H1 (cell line): ENCODE measurements around the gene ANAPC13. TPM values are rescaled to one million over a fixed set of nuclear protein-coding genes. Genes with fewer than 3 reads are reported as not detected.

ENCODE experiments used
- CTCF ChIA-PET: fragments of 300-600 bp; sonication (Branson Sonifier 250); formaldehyde crosslinking; loops from one replicate; lab custom pipeline; 2021; ENCODE audit not compliant: partially characterized antibody; lab: Charles Lee
- POLR2A ChIA-PET: fragments of 300-600 bp; sonication (Branson Sonifier 250); formaldehyde crosslinking; loops from one replicate; lab custom pipeline; 2021; ENCODE audit warnings: inconsistent platforms; ENCODE audit not compliant: partially characterized antibody; lab: Charles Lee
- DNase-seq, 2 experiments: peaks; one replicate each; pipeline versions ENCODE4 v3.0.0 to v3.0.0-alpha.2; 2010 to 2022; ENCODE audit warnings: low spot score in 2 of 2, low read depth in 1 of 2, mixed read lengths in 1 of 2
- FAIRE-seq: peaks from 2 replicates; lab custom pipeline; 2011; peaks lifted over from hg19 to GRCh38; lab: Jason Lieb, UNC
- H2AFZ ChIP-seq: 2 replicates; pipeline ENCODE4 v1.8.1; 2012; ENCODE audit warnings: low read length, inconsistent platforms
- H2AK5ac ChIP-seq: 2 replicates; pipeline ENCODE4 v1.6.1; 2013; ENCODE audit warnings: low read depth, low read length
- H2BK120ac ChIP-seq: replicated peaks from 2 replicates; pipeline ENCODE3; 2013; ENCODE audit warnings: low read depth, low read length, inconsistent platforms
- H2BK12ac ChIP-seq: 2 replicates; pipeline ENCODE4 v1.6.1; 2013; ENCODE audit warnings: low read depth, low read length
- H2BK15ac ChIP-seq: 2 replicates; pipeline ENCODE4 v1.6.1; 2013; ENCODE audit warnings: low read length
- H2BK20ac ChIP-seq: 2 replicates; pipeline ENCODE4 v1.6.1; 2013; ENCODE audit warnings: low read length
- H2BK5ac ChIP-seq: 2 replicates; pipeline ENCODE4 v1.6.1; 2013; ENCODE audit warnings: low read depth, low read length
- H3K14ac ChIP-seq: 2 replicates; pipeline ENCODE4 v1.6.1; 2013; ENCODE audit warnings: inconsistent platforms; ENCODE audit not compliant: insufficient read length
- H3K18ac ChIP-seq: 2 replicates; pipeline ENCODE4 v1.6.1; 2013; ENCODE audit warnings: low read length; ENCODE audit errors: extremely low read depth
- H3K23ac ChIP-seq: 2 replicates; pipeline ENCODE4 v1.6.1; 2013; ENCODE audit warnings: inconsistent platforms; ENCODE audit not compliant: insufficient read length
- H3K23me2 ChIP-seq: 2 replicates; pipeline ENCODE4 v1.6.1; 2013; ENCODE audit warnings: low read depth, low read length
- H3K27ac ChIP-seq: 2 replicates; pipeline ENCODE4 v1.6.1; 2011; ENCODE audit warnings: low read depth, low read length, inconsistent platforms
- H3K27me3 ChIP-seq, 4 experiments: replicated peaks in 1 of 4; 1 replicate in 1 of 4; 2 replicates in 3 of 4; pipeline versions ENCODE4 v1.6.1 to v1.8.1; 2011 to 2013; ENCODE audit warnings: low read length in 3 of 4, mild to moderate bottlenecking in 3 of 4, inconsistent platforms in 2 of 4, mixed read lengths in 2 of 4, moderate library complexity in 1 of 4; ENCODE audit not compliant: control insufficient read depth in 3 of 4, insufficient read depth in 3 of 4; ENCODE audit errors: extremely low read depth in 1 of 4
- H3K36me3 ChIP-seq, 4 experiments: 2 replicates each; pipeline versions ENCODE4 v1.6.1 to v1.8.1; 2011 to 2013; ENCODE audit warnings: mild to moderate bottlenecking in 4 of 4, low read length in 3 of 4, moderate library complexity in 2 of 4, control low read depth in 1 of 4, inconsistent platforms in 1 of 4; ENCODE audit not compliant: insufficient read depth in 4 of 4, control insufficient read depth in 2 of 4
- H3K4ac ChIP-seq: replicated peaks from 2 replicates; pipeline ENCODE3; 2013; ENCODE audit warnings: low read length, low read depth, mixed read lengths, inconsistent platforms; ENCODE audit not compliant: insufficient read length
- H3K4me1 ChIP-seq, 4 experiments: replicated peaks in 1 of 4; 1 replicate in 1 of 4; 2 replicates in 3 of 4; pipeline versions ENCODE4 v1.6.1 to v1.8.1; 2011 to 2013; ENCODE audit warnings: low read length in 3 of 4, inconsistent platforms in 2 of 4, mixed read lengths in 1 of 4; ENCODE audit not compliant: insufficient read depth in 4 of 4, control insufficient read depth in 3 of 4
- H3K4me2 ChIP-seq, 2 experiments: 2 replicates each; pipeline versions ENCODE4 v1.6.1 to v1.8.1; 2011 to 2013; ENCODE audit warnings: low read depth in 2 of 2, low read length in 2 of 2, control low read depth in 1 of 2, inconsistent platforms in 1 of 2, mild to moderate bottlenecking in 1 of 2; ENCODE audit not compliant: insufficient read depth in 1 of 2
- H3K4me3 ChIP-seq, 4 experiments: fragments of 200-600, 300-600 bp in 1 of 4; sonication (generic), shearing (Covaris generic), sonication (Bioruptor Twin) in 1 of 4; 2 replicates each; pipeline versions ENCODE4 v1.5.1 to v1.8.1; 2011 to 2016; ENCODE audit warnings: low read length in 4 of 4, low read depth in 3 of 4, control low read depth in 2 of 4, inconsistent platforms in 2 of 4, mild to moderate bottlenecking in 2 of 4, mixed read lengths in 1 of 4, moderate library complexity in 1 of 4; ENCODE audit not compliant: insufficient read depth in 2 of 4; ENCODE audit errors: extremely low read depth in 1 of 4
- H3K56ac ChIP-seq: replicated peaks from 2 replicates; pipeline ENCODE3; 2013; ENCODE audit warnings: low read depth, mild to moderate bottlenecking, mixed read lengths, low read length, inconsistent platforms; ENCODE audit not compliant: insufficient read length
- H3K79me1 ChIP-seq: 2 replicates; pipeline ENCODE4 v1.6.1; 2013; ENCODE audit warnings: low read depth, low read length, control low read depth
- H3K79me2 ChIP-seq, 2 experiments: 2 replicates each; pipeline versions ENCODE4 v1.6.1 to v1.8.1; 2012 to 2013; ENCODE audit warnings: low read length in 2 of 2, mild to moderate bottlenecking in 2 of 2, inconsistent platforms in 1 of 2; ENCODE audit not compliant: insufficient read depth in 2 of 2, control insufficient read depth in 1 of 2
- H3K9ac ChIP-seq, 4 experiments: replicated peaks in 1 of 4; 1 replicate in 1 of 4; 2 replicates in 3 of 4; pipeline versions ENCODE4 v1.6.1 to v1.8.1; 2011 to 2013; ENCODE audit warnings: low read depth in 3 of 4, low read length in 3 of 4, control low read depth in 2 of 4, mild to moderate bottlenecking in 2 of 4, moderate library complexity in 2 of 4, inconsistent platforms in 1 of 4; ENCODE audit errors: extremely low read depth in 1 of 4
- H3K9me3 ChIP-seq, 2 experiments: 2 replicates each; pipeline versions ENCODE4 v1.6.1 to v1.8.1; 2012 to 2013; ENCODE audit warnings: mild to moderate bottlenecking in 2 of 2, moderate library complexity in 2 of 2, control low read depth in 1 of 2, inconsistent platforms in 1 of 2, low read depth in 1 of 2, low read length in 1 of 2, mixed read lengths in 1 of 2; ENCODE audit not compliant: insufficient read depth in 2 of 2
- H4K20me1 ChIP-seq, 2 experiments: replicated peaks in 1 of 2; 2 replicates each; pipeline versions ENCODE3 to v1.8.1; 2011 to 2013; ENCODE audit warnings: inconsistent platforms in 2 of 2, low read length in 2 of 2, mild to moderate bottlenecking in 1 of 2; ENCODE audit not compliant: insufficient read depth in 2 of 2, control insufficient read depth in 1 of 2
- H4K5ac ChIP-seq: 2 replicates; pipeline ENCODE4 v1.6.1; 2013; ENCODE audit warnings: low read length, low read depth, mixed read lengths, inconsistent platforms; ENCODE audit not compliant: insufficient read length
- H4K8ac ChIP-seq: 2 replicates; pipeline ENCODE4 v1.8.0; 2013; ENCODE audit warnings: mild to moderate bottlenecking, moderate library complexity, low read length, inconsistent platforms; ENCODE audit not compliant: insufficient read depth; ENCODE audit errors: extremely low read depth
- H4K91ac ChIP-seq: replicated peaks from 2 replicates; pipeline ENCODE3; 2013; ENCODE audit warnings: low read length, mixed read lengths, inconsistent platforms; ENCODE audit not compliant: insufficient read length
- EZH2 ChIP-seq: fragments of 200-600 bp; sonication (generic); IDR thresholded peaks from 2 replicates; pipeline ENCODE4 v1.7.1; 2012; ENCODE audit warnings: low read depth, mild to moderate bottlenecking, moderate library complexity, low read length, inconsistent platforms; ENCODE audit not compliant: severe bottlenecking
- HDAC6 ChIP-seq: IDR thresholded peaks from one replicate; pipeline ENCODE4 v1.7.1; 2012; ENCODE audit warnings: low read depth, mild to moderate bottlenecking, inconsistent platforms, low read length, moderate library complexity
- KDM5A ChIP-seq: fragments of 200-600 bp; IDR thresholded peaks from 2 replicates; pipeline ENCODE4 v1.7.1; 2012; ENCODE audit warnings: mild to moderate bottlenecking, low read length, inconsistent platforms, mixed read lengths
- MAFK ChIP-seq: IDR thresholded peaks from 2 replicates; pipeline ENCODE4 v1.6.1; 2012; ENCODE audit warnings: low read depth, mild to moderate bottlenecking, improper control_type of control experiment, low read length
- ZNF274 ChIP-seq: IDR thresholded peaks from 2 replicates; pipeline ENCODE4 v1.7.0; 2012; ENCODE audit warnings: low read length, borderline replicate concordance; ENCODE audit errors: extremely low read depth
- WGBS, 2 experiments: shearing (Covaris generic) in 1 of 2; methylation state at CpG; one replicate each; pipeline versions ENCODE4 v1.1.6 to v1.1.7; 2013 to 2015; ENCODE audit warnings: low lambda C conversion rate in 2 of 2, mixed read lengths in 2 of 2, inconsistent platforms in 1 of 2, low coverage in 1 of 2, missing lambda C conversion rate in 1 of 2; ENCODE audit not compliant: insufficient replicate concordance in 2 of 2, insufficient coverage in 1 of 2, insufficient read length in 1 of 2; ENCODE audit errors: extremely low coverage in 1 of 2, missing lambda C conversion rate in 1 of 2; 5-methylcytosine and 5-hydroxymethylcytosine counted together
- polyA plus RNA-seq, 7 experiments: library from polyadenylated mRNA; depleted of rRNA in 3 of 7; stranded (reverse) in 5 of 7; unstranded in 2 of 7; fragments of >200 nt in 5 of 7; fragments of 200-250 nt in 2 of 7; gene quantifications; 1 replicate in 5 of 7; 2 replicates in 1 of 7; 4 replicates in 1 of 7; pipeline versions ENCODE4 v1.2.1 to v1.2.3, GENCODE V29; 2011 to 2013; ENCODE audit warnings: missing spikeins in 2 of 7, mixed read lengths in 2 of 7
- total RNA-seq: library from RNA; stranded (reverse); fragmentation: NEBNext Ultra II Directional; extraction: Animal tissue kit (Norgen Biotek cat#: 25700); gene quantifications from 2 replicates; pipeline ENCODE4 v1.2.1, GENCODE V29; 2021

Gene ANAPC13
- total and polyA plus RNA-seq, 2 of the 8 experiments (the other 6 are each of a cell fraction or from before 2014, with no cell fraction given): 33.3 to 34.0 TPM

DNA sequence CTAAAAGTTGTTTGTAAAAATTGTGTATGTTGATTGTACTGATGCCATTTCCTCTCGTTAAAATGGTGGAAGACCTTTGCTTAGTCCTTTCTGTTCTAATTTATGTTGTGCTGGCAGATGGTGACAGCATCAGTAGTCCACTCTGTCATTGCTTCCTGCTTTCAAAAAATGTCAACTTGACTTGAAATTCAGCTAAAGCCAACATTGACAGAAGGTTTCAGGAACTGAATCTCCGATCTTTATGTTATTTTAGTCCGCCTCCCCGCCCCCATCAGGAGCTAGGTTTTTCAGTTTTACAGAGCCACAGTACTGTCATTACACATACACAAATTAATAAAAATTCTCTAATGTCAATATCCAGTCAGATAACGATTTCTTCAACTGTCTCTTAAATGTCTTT lies 1.6 kb upstream of the ANAPC13 start:
- Histone ChIP-seq H2AK5ac (no peak overlapping the region), H4K20me1 (no peaks in the 10 kb centered on the region), H2BK120ac (no peak overlapping the region), H4K5ac (no peak overlapping the region), H4K8ac (no peak overlapping the region), H3K36me3 (peaks cover 2 to 7% (median 4%) of the 10 kb centered on the region in 4 experiments; a peak in 6 of 8 replicates), H3K18ac (no peak overlapping the region), H2BK5ac (no peak overlapping the region), H3K4me2 (peak overlapping the region; percentile 90 to 93; a peak in 2 of 4 replicates), H3K79me1 (peaks cover 7% of the 10 kb centered on the region; the same call in 1 of the 2 replicates), H3K4ac (no peak overlapping the region), H3K56ac (no peak overlapping the region), H2AFZ (no peak overlapping the region), H3K4me3 (peak overlapping the region in 3 of 4 experiments; percentile 68 to 81 (median 80); a peak in 6 of 8 replicates), H3K23ac (no peak overlapping the region), H4K91ac (no peak overlapping the region), H3K9me3 (no peaks in the 10 kb centered on the region), H2BK12ac (no peak overlapping the region), H3K27me3 (no peaks in the 10 kb centered on the region), H3K14ac (no peak overlapping the region)
- FAIRE-seq (no peak), DNase-seq (no peak)
- 87% methylated on average over 5 of the region's 5 CpGs; no CpG with 5 or more reads in 1 of the 2 experiments for WGBS, 2 experiments
- ChIA-PET CTCF (interaction anchor here (0.5 to 5.7 kb wide), 9 partner anchors 8 to 287 kb away, joined by 3 to 39 read pairs (median 3); no protein-coding TSS in a partner anchor), POLR2A (interaction anchor here (2.7 kb wide), 1 partner anchor 179 kb away, joined by 13 read pairs; no protein-coding TSS in a partner anchor)
- TF ChIP-seq HDAC6 (no peak), MAFK (no peak), EZH2 (no peak), ZNF274 (no peak), KDM5A (no peak)
- TF ChIP-seq, all 59 proteins: peak for 0
- no peak overlapping the region for H2BK20ac ChIP-seq
- H3K4me1 ChIP-seq: peaks cover 0 to 10% (median 7%) of the 10 kb centered on the region in 4 experiments; a peak in 6 of 7 replicates
- no peak overlapping the region; a peak in 1 of 7 replicates for H3K9ac ChIP-seq
- peaks cover 0 to 51% of the 10 kb centered on the region in 2 experiments; a peak in 2 of 4 replicates for H3K79me2 ChIP-seq
- no peak overlapping the region for H3K27ac ChIP-seq
- H2BK15ac ChIP-seq: no peak overlapping the region
- peaks cover 11% of the 10 kb centered on the region for H3K23me2 ChIP-seq
